Keratinocyte (primary cell): Measurements from ENCODE around the gene ANTKMT. TPM values are rescaled to one million over a fixed set of nuclear protein-coding genes. Genes with fewer than 3 reads are reported as not detected.

ENCODE experiments used
- DNase-seq: peaks from one replicate; pipeline ENCODE4 v3.0.0-alpha.2; 2011; ENCODE audit warnings: low read depth, missing footprints, low spot score
- FAIRE-seq: peaks from 2 replicates; lab custom pipeline; 2011; peaks lifted over from hg19 to GRCh38; lab: Jason Lieb, UNC
- H2AFZ ChIP-seq: 2 replicates; pipeline ENCODE4 v1.6.0; 2012; ENCODE audit warnings: low read length, control low read depth, inconsistent platforms; ENCODE audit not compliant: control insufficient read depth
- H3K27ac ChIP-seq: 2 replicates; pipeline ENCODE4 v1.5.1; 2011; ENCODE audit warnings: low read length; ENCODE audit not compliant: control insufficient read depth, insufficient read depth
- H3K27me3 ChIP-seq: 3 replicates; pipeline ENCODE4 v1.6.0; 2011; ENCODE audit warnings: low read length; ENCODE audit not compliant: control insufficient read depth, insufficient read depth; ENCODE audit errors: extremely low read depth
- H3K36me3 ChIP-seq, 2 experiments: 2 replicates in 1 of 2; 3 replicates in 1 of 2; pipeline ENCODE4 v1.5.1; 2011; ENCODE audit warnings: low read length in 2 of 2, mild to moderate bottlenecking in 1 of 2; ENCODE audit not compliant: control insufficient read depth in 2 of 2, insufficient read depth in 2 of 2; ENCODE audit errors: extremely low read depth in 1 of 2
- H3K4me1 ChIP-seq: 3 replicates; pipeline ENCODE4 v1.5.1; 2011; ENCODE audit warnings: low read length; ENCODE audit not compliant: control insufficient read depth, insufficient read depth; ENCODE audit errors: extremely low read depth
- H3K4me2 ChIP-seq: 3 replicates; pipeline ENCODE4 v1.6.0; 2011; ENCODE audit warnings: low read depth, low read length; ENCODE audit not compliant: control insufficient read depth, insufficient read depth; ENCODE audit errors: extremely low read depth
- H3K4me3 ChIP-seq, 3 experiments: fragments of 200-600 bp in 1 of 3; sonication (generic) in 1 of 3; 2 replicates in 2 of 3; 3 replicates in 1 of 3; pipeline ENCODE4 v1.5.1; 2011 to 2016; ENCODE audit warnings: low read length in 3 of 3, mild to moderate bottlenecking in 3 of 3, control low read depth in 2 of 3, inconsistent platforms in 1 of 3, low read depth in 1 of 3, mixed read lengths in 1 of 3, mixed run types in 1 of 3, moderate library complexity in 1 of 3; ENCODE audit not compliant: control insufficient read depth in 2 of 3, insufficient read depth in 2 of 3; ENCODE audit errors: extremely low read depth in 1 of 3
- H3K79me2 ChIP-seq: 2 replicates; pipeline ENCODE4 v1.6.0; 2012; ENCODE audit warnings: low read length; ENCODE audit not compliant: control insufficient read depth, insufficient read depth
- H3K9ac ChIP-seq: 3 replicates; pipeline ENCODE4 v1.6.0; 2011; ENCODE audit warnings: low read length; ENCODE audit not compliant: control insufficient read depth, insufficient read depth; ENCODE audit errors: extremely low read depth
- H3K9me1 ChIP-seq: 3 replicates; pipeline ENCODE4 v1.6.0; 2011; ENCODE audit warnings: low read length; ENCODE audit not compliant: control insufficient read depth, insufficient read depth; ENCODE audit errors: extremely low read depth
- H3K9me3 ChIP-seq: 2 replicates; pipeline ENCODE4 v1.5.1; 2012; ENCODE audit warnings: low read depth, low read length; ENCODE audit not compliant: control insufficient read depth
- H4K20me1 ChIP-seq: 3 replicates; pipeline ENCODE4 v1.6.0; 2011; ENCODE audit warnings: low read length; ENCODE audit not compliant: control insufficient read depth, insufficient read depth; ENCODE audit errors: extremely low read depth
- CTCF ChIP-seq, 3 experiments: IDR thresholded peaks in 1 of 3; conservative IDR thresholded peaks in 1 of 3; optimal IDR thresholded peaks in 1 of 3; 2 replicates in 2 of 3; 3 replicates in 1 of 3; pipeline versions ENCODE3 to v1.5.1; 2011; ENCODE audit warnings: low read length in 3 of 3, mild to moderate bottlenecking in 3 of 3, moderate library complexity in 2 of 3, control low read depth in 1 of 3, inconsistent platforms in 1 of 3; ENCODE audit not compliant: insufficient read depth in 2 of 3; ENCODE audit errors: extremely low read depth in 1 of 3
- EZH2 ChIP-seq: IDR thresholded peaks from one replicate; pipeline ENCODE4 v1.6.1; 2012; ENCODE audit warnings: inconsistent platforms, mild to moderate bottlenecking, low read length, moderate library complexity
- dilution Hi-C: fragments of 300-500 bp; cut with MboI; formaldehyde crosslinking; loops from one replicate; pipeline ENCODE4 v1.7.0; 2020; ENCODE audit warnings: low sequenced_read_pairs; ENCODE audit not compliant: extremely low pct_ligation_motif_present
- polyA plus RNA-seq, 5 experiments: library from polyadenylated mRNA; depleted of rRNA in 3 of 5; stranded (reverse) in 3 of 5; stranded (forward) in 1 of 5; unstranded in 1 of 5; fragments of >200 nt; gene quantifications; 1 replicate in 1 of 5; 2 replicates in 3 of 5; 3 replicates in 1 of 5; pipeline versions ENCODE4 v1.2.1 to v1.2.3, GENCODE V29; 2011 to 2012; ENCODE audit warnings: missing spikeins in 2 of 5, low read depth in 1 of 5, low replicate concordance in 1 of 5

The ANTKMT gene
- polyA plus RNA-seq, 1 donor (not counting 4 experiments of a cell fraction or from before 2014, with no cell fraction given), result 5.6 TPM

GRCh38 chr16:679814-680624, 40.9 kb upstream of the ANTKMT start, which contains the start of gene STUB1:
Gene STUB1, plus strand, starts transcription at chr16:680410. Its CDS starts 116 bp downstream, at chr16:680526.
- H3K4me2 ChIP-seq, result peak within 1 kb of the TSS; percentile 86
- peaks cover 49% of the 10 kb centered on the region for H3K4me1 ChIP-seq
- peaks cover 16% of the 10 kb centered on the region for H4K20me1 ChIP-seq
- no peak for DNase-seq
- H3K9ac ChIP-seq, result peak within 1 kb of the TSS; percentile 82
- peak within 1 kb of the TSS; percentile 56 to 89 (median 88) for H3K4me3 ChIP-seq
- H3K36me3 ChIP-seq, result peaks cover 10 to 21% of the 10 kb centered on the region in 2 experiments
- TF ChIP-seq CTCF (optimal IDR thresholded peaks at IDR 0.05 in 1 of 3, IDR thresholded peaks at IDR 0.05 in 1 of 3, conservative IDR thresholded peaks at IDR 0.05 in 1 of 3; ENCODE audit: extremely low read depth in 1 of 3, insufficient read depth in 2 of 3, low read length in 3 of 3), result no peak
- TF ChIP-seq EZH2, result no peak
- peak within 1 kb of the TSS; percentile 64 for H3K27ac ChIP-seq
- peaks cover 31% of the 10 kb centered on the region for H3K79me2 ChIP-seq
- no peak for FAIRE-seq
- dilution Hi-C loops, result no loop called here
- no peaks in the 10 kb centered on the region for H3K9me3 ChIP-seq
- no peaks in the 10 kb centered on the region for H3K27me3 ChIP-seq
- H3K9me1 ChIP-seq, result no peaks in the 10 kb centered on the region
- H2AFZ ChIP-seq, result peak within 1 kb of the TSS; percentile 87

DNA sequence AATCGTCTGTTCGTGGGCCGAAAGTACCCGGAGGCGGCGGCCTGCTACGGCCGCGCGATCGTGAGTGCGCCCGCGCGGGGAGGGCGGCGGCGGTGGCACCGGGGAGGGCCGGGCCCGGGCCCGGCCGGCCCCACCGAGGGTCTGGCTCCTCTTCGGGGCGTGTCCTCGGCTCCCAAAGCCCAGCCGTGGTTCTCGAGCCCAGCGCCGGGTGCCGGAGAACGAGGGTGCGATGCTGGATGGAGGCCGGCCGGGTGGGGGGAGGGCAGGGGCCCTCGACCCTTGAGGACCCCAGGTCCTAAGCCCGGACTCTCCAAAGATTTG, 40.4 kb upstream of the ANTKMT start:
- Histone ChIP-seq H3K9me1 (no peaks in the 10 kb centered on the region), H3K9ac (peak overlapping the region; percentile 82), H3K4me1 (peaks cover 47% of the 10 kb centered on the region), H3K27ac (peak overlapping the region; percentile 64), H3K36me3 (peaks cover 10 to 27% of the 10 kb centered on the region in 2 experiments), H3K4me2 (peak overlapping the region; percentile 86), H3K79me2 (peaks cover 37% of the 10 kb centered on the region), H2AFZ (no peak overlapping the region), H3K27me3 (no peaks in the 10 kb centered on the region), H4K20me1 (peaks cover 16% of the 10 kb centered on the region), H3K4me3 (peak overlapping the region; percentile 56 to 89 (median 88)), H3K9me3 (no peaks in the 10 kb centered on the region)
- DNase-seq (no peak), FAIRE-seq (no peak)
- TF ChIP-seq EZH2, result no peak
- TF ChIP-seq CTCF (optimal IDR thresholded peaks at IDR 0.05 in 1 of 3, IDR thresholded peaks at IDR 0.05 in 1 of 3, conservative IDR thresholded peaks at IDR 0.05 in 1 of 3; ENCODE audit: extremely low read depth in 1 of 3, insufficient read depth in 2 of 3, low read length in 3 of 3), result no peak
- dilution Hi-C loops, result no loop called here
